Cardiac fibroblast (primary cell): Measurements from ENCODE around the gene IQCK.

Source experiments
- DNase-seq, 2 donors: peaks; one replicate each; pipeline versions ENCODE4 v3.0.0 to v3.0.0-alpha.2; 2010; ENCODE audit warnings: low read depth in 2 of 2
- H3K4me3 ChIP-seq, 2 donors: replicated peaks in 1 of 2; 1 replicate in 1 of 2; 2 replicates in 1 of 2; pipeline ENCODE4 v1.5.1; 2011; ENCODE audit warnings: low read depth in 2 of 2, low read length in 2 of 2, mild to moderate bottlenecking in 2 of 2, moderate library complexity in 1 of 2
- TF ChIP-seq, protein P1 (sequence below): IDR thresholded peaks from one replicate; pipeline ENCODE4 v1.5.1; 2011; ENCODE audit warnings: low read depth, mild to moderate bottlenecking, low read length, inconsistent platforms

IQCK gene

DNA sequence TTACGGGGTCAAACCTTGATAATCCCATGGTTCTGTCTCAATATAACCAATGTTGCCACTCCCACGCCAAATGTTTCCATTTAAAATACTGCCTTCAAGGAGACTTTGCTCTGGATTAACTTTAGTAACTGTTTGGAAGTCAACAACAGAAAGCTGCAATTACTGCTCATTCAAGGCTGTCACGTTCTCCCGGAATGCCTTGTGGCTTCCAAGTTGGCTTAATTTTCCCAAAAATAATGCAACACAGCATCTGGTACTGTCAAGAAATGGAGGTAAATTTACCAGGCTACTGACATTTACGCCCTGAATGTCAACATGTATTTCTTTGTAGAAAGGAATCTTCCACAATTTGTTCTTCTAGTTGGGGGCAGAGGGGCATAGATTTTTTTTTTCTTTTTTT is 128.4 kb downstream of the IQCK start:
- TF ChIP-seq, protein P1, sequence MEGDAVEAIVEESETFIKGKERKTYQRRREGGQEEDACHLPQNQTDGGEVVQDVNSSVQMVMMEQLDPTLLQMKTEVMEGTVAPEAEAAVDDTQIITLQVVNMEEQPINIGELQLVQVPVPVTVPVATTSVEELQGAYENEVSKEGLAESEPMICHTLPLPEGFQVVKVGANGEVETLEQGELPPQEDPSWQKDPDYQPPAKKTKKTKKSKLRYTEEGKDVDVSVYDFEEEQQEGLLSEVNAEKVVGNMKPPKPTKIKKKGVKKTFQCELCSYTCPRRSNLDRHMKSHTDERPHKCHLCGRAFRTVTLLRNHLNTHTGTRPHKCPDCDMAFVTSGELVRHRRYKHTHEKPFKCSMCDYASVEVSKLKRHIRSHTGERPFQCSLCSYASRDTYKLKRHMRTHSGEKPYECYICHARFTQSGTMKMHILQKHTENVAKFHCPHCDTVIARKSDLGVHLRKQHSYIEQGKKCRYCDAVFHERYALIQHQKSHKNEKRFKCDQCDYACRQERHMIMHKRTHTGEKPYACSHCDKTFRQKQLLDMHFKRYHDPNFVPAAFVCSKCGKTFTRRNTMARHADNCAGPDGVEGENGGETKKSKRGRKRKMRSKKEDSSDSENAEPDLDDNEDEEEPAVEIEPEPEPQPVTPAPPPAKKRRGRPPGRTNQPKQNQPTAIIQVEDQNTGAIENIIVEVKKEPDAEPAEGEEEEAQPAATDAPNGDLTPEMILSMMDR, result no peak
- no peak for DNase-seq
- H3K4me3 ChIP-seq, result no peak overlapping the region

DNA sequence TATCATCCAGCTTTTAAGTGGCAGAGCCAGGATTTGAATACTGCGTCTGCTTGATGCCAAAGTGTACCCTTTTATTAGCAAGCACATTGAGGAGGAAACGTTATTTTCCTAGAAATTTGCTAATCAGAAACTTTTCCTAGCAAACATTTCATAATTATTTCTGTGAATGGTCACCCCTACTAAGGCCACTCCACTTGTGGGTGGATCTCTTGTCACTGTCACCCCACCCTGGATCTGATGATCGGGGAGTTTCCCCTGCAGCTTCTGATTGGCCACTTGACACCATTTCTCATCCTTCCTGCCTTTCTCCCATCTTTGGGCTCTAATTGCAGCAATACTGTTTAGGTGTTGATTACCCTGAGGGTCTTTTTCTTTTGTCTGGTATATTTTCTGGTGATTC is 130.7 kb downstream of the IQCK start:
- TF ChIP-seq, protein P1, result no peak
- DNase-seq, result no peak
- H3K4me3 ChIP-seq, result no peak overlapping the region

DNA sequence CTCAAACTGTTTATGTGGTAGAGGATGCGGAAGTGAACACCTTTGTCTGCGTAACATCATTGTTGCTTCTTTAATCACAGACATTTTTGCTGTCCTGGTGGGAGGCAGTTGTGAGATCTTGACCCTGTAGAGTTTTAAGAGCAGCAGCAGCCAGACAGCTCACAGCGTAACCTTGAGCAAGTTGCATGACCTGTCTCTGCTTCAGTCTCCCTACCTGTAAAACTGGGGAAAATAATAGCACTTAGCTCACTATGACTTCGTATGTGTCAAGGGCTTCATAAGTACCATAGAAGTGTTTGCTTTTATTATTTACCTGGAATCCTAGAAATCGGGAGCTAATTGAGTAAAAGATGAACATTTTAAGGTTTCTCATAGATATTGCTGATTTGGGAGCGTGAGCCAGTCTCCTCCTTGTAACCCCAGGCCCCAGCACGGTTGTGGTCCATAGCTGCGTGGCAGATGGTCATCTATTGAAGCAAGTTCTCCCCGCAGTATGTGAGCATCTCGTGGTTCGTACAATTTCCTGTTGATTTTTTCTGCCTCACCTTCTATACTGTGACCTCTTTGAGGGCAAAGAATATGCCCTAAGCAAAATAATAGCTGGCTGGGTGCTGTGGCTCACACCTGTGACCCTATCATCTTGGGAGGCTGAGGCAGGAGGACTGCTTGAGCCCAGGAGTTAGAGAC is 132.2 kb downstream of the IQCK start:
- H3K4me3 ChIP-seq, result no peak overlapping the region
- no peak for DNase-seq
- TF ChIP-seq, protein P1, result no peak

DNA sequence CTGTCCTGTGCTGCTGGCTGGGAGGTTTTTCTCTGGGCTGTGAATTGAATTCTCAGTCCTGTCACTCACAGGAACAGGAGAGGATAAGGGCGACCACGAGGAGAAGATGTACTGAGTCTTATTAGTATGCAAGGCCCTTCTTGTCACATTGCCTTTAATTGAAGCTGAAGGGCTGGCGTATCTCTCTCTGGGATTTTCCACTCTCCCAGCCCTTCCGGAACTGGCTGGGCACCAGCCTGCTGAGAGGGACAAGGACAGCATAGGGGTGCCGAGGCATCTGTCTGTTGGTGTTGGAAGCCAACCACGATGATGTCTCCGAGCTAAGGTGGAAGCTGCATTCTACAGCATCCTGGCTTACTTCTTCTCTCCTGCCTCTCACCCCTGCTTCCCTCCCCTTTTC is 133.4 kb downstream of the IQCK start:
- no peak for DNase-seq
- H3K4me3 ChIP-seq, result no peak overlapping the region
- TF ChIP-seq, protein P1, result no peak

DNA sequence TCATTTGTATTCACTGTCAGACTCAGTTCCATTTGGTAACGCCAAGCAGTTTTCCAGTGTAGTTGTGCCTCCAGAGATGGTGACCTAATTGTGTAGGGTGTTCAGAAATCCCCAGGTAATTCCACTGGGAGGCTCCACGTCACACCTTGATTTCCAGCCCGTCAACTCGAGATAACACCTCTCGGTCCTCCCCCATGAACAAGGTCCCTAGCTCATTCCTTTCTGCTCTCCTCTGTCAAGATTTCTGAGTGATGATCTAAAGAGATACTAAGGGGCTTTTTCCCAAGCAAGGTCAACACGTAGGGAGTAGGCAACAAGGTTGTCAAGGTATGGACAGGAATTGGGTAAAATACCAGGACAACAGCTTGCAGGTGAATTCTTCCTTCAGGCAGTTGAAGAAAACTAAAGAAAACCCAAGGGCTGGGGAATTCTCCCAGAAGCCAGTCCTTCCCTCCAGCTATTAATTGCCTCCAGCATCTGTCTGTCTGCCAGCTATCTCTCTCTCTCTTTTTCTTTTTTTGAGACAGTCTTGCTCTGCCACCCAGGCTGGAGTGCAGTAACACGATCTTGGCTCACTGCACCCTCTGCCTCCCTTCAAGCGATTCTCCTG is 135.2 kb downstream of the IQCK start:
- H3K4me3 ChIP-seq, result no peak overlapping the region
- TF ChIP-seq, protein P1, result no peak
- DNase-seq, result no peak

DNA sequence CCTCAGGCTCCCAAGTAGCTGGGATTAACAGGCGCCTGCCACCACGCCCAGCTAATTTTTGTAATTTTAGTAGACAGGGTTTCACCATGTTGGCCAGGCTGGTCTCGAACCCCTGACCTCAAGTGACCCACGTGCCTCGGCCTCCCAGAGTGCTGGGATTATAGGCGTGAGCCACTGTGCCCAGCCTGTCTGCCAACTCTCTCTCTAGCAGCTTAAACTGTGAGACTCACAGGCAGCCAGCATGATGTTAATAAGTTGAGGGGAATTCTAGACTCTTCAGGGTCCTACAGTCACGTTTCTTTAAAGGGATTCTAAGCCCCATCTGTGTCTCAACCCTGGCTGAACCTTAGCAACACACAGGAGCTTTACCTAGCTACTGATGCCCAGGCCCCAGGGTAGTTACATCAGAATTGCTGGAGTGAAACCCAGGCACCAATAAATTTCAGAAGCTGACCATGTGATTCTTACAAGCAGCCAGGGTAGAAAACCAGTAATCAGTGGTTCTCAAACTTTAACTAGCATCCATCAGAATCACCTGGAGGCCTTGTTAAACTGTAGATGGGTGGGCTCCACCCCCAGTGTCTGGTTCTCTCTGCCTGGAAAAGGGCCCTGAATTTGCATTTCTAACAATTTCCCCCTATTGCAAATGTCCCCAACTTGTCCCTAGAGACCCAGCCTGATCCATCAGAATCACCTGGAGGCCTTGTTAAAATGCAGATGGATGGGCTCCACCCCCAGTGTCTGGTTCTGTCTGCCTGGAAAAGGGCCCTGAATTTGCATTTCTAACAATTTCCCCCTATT is 135.9 kb downstream of the IQCK start:
- TF ChIP-seq, protein P1, result no peak
- H3K4me3 ChIP-seq, result no peak overlapping the region
- DNase-seq, result no peak
